Lung (tissue), 12 donors: Measurements from ENCODE around the gene CFAP74. TPM values are rescaled to one million over a fixed set of nuclear protein-coding genes. Genes with fewer than 3 reads are reported as not detected.

ENCODE experiments used
- ATAC-seq: fragments of 200-7000 bp; cut with Tn5 transposase; one replicate; pipeline ENCODE4 v1.9.1; 2020; ENCODE audit warnings: moderate number of reproducible peaks; ENCODE audit not compliant: insufficient read depth, low FRiP score
- DNase-seq, 3 donors: peaks; one replicate each; pipeline ENCODE4 v3.0.0-alpha.2; 2013 to 2017
- H3K27ac ChIP-seq, 2 donors: one replicate each; pipeline ENCODE4 v1.5.1; 2013; ENCODE audit warnings: mild to moderate bottlenecking in 2 of 2, moderate library complexity in 2 of 2, control low read depth in 1 of 2, inconsistent platforms in 1 of 2, low read depth in 1 of 2, low read length in 1 of 2
- H3K27me3 ChIP-seq, 3 donors: one replicate each; pipeline ENCODE4 v1.5.1; 2013; ENCODE audit warnings: low read length in 2 of 3; ENCODE audit not compliant: control insufficient read depth in 3 of 3, insufficient read depth in 3 of 3
- H3K36me3 ChIP-seq, 4 donors: one replicate each; pipeline ENCODE4 v1.5.1; 2013; ENCODE audit warnings: low read length in 4 of 4, mild to moderate bottlenecking in 1 of 4, moderate library complexity in 1 of 4; ENCODE audit not compliant: control insufficient read depth in 4 of 4, insufficient read depth in 4 of 4
- H3K4me1 ChIP-seq, 5 donors: one replicate each; pipeline ENCODE4 v1.5.1; 2013; ENCODE audit warnings: low read length in 5 of 5, mild to moderate bottlenecking in 2 of 5, moderate library complexity in 1 of 5; ENCODE audit not compliant: control insufficient read depth in 5 of 5, insufficient read depth in 5 of 5
- H3K4me3 ChIP-seq: one replicate; pipeline ENCODE4 v1.5.1; 2013; ENCODE audit warnings: mild to moderate bottlenecking, control low read depth, moderate library complexity
- H3K9ac ChIP-seq, 2 donors: one replicate each; pipeline ENCODE4 v1.5.1; 2013; ENCODE audit warnings: low read length in 2 of 2, control low read depth in 1 of 2; ENCODE audit not compliant: insufficient read depth in 1 of 2
- H3K9me3 ChIP-seq, 4 donors: one replicate each; pipeline ENCODE4 v1.5.1; 2013; ENCODE audit warnings: low read length in 3 of 4, mild to moderate bottlenecking in 1 of 4, moderate library complexity in 1 of 4; ENCODE audit not compliant: control insufficient read depth in 4 of 4, insufficient read depth in 3 of 4
- CTCF ChIP-seq: IDR thresholded peaks from 2 replicates; pipeline ENCODE4 v1.5.1; 2012; ENCODE audit warnings: mild to moderate bottlenecking; ENCODE audit errors: control extremely low read depth, extremely low read depth
- WGBS, 2 donors: extraction: QIAGEN DNeasy Blood & Tissue Kit; methylation state at CpG; one replicate each; pipeline ENCODE4 v1.1.7; 2013; 5-methylcytosine and 5-hydroxymethylcytosine counted together
- polyA plus RNA-seq, 2 donors: library from polyadenylated mRNA; stranded (reverse); fragments of 200-250 nt; gene quantifications; one replicate each; pipeline ENCODE4 v1.2.1, GENCODE V29; 2013
- total RNA-seq, 2 donors: library from RNA; depleted of rRNA in 1 of 2; stranded (reverse); fragments of >200 nt in 1 of 2; gene quantifications; one replicate each; pipeline ENCODE4 v1.2.1, GENCODE V29; 2014 to 2021
- donor health status: control.
- donor health status: control.
- donor health status: Bipolar disorder and iron deficiency.
- donor health status: healthy.
- donor health status: DM: yes; HTN: yes; CAD: no.

The CFAP74 gene
- total and polyA plus RNA-seq, 4 donors: 3.1 to 20.8 (median 5.3) TPM

DNA sequence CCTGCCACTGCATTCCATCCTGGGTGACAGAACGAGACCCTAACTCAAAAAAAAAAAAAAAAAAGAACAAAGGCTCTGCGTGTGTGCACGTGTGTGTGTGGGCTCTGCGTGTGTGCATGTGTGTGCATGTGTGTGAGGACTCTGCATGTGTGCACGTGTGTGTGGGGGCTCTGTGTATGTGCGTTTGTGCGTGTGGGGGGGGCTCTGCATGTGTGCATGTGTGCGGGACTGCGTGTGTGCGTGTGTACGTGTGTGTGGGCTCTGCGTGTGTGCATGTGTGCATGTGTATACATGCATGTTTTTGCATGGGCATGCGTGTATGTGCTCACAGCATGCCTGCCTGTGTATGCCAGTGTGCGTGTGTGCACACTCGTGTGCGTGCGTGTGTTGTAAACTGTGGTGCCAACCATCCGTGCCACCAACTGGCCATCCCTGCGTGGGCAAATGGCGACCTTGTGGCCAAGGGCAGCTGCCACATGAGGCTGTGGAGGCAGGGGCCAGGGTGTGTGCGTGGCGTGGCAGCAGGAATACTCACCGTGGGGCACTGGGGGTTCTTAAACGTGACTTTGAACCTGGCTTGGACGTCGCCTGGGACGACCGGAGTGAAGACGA is 57.7 kb downstream of the CFAP74 start:
- WGBS, 2 donors: 90 to 95% methylated on average over 29 of the region's 29 CpGs
- Histone ChIP-seq H3K4me3 (no peak overlapping the region), H3K4me1 (peaks cover 0 to 16% (median 14%) of the 10 kb centered on the region in 5 donors), H3K9ac (no peak overlapping the region), H3K36me3 (no peaks in the 10 kb centered on the region), H3K27me3 (no peaks in the 10 kb centered on the region), H3K27ac (no peak overlapping the region), H3K9me3 (peaks cover 0 to 2% (median 0%) of the 10 kb centered on the region in 4 donors)
- TF ChIP-seq CTCF: no peak
- ATAC-seq (no peak), DNase-seq (peak in 1 of 3 donors; percentile 4)

DNA sequence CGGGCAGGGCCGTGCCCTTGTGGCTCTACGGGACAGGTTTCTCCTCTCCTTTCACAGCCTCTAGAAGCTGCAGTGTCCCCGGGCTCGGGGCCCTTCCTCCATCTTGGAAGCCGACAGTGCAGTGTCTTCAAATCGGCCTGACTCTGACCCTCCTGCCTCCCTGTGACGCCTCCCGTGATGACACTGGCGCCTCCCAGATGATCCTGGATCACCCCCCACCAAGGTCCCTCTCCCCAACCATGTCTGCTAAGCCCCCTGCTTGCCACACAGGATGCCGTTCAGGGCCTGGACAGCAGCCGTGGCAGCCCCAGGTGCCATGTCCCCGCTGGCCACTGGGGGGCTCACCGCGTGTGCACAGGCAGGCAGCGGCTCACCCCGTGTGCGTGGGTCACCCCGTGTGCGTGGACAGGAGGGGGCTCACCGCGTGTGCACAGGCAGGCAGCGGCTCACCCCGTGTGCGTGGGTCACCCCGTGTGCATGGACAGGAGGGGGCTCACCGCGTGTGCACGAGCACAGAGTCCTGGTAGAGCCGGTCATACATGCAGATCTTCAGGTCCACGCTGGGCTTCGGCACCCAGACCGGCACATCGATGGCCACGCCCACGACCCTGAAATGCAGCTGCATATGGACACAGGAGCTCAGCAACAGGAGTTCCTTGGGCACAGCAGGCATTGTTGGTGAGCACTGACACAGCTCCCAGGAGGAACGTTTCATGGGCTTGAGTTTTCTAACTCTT is 59.6 kb downstream of the CFAP74 start:
- no peaks in the 10 kb centered on the region for H3K36me3 ChIP-seq

DNA sequence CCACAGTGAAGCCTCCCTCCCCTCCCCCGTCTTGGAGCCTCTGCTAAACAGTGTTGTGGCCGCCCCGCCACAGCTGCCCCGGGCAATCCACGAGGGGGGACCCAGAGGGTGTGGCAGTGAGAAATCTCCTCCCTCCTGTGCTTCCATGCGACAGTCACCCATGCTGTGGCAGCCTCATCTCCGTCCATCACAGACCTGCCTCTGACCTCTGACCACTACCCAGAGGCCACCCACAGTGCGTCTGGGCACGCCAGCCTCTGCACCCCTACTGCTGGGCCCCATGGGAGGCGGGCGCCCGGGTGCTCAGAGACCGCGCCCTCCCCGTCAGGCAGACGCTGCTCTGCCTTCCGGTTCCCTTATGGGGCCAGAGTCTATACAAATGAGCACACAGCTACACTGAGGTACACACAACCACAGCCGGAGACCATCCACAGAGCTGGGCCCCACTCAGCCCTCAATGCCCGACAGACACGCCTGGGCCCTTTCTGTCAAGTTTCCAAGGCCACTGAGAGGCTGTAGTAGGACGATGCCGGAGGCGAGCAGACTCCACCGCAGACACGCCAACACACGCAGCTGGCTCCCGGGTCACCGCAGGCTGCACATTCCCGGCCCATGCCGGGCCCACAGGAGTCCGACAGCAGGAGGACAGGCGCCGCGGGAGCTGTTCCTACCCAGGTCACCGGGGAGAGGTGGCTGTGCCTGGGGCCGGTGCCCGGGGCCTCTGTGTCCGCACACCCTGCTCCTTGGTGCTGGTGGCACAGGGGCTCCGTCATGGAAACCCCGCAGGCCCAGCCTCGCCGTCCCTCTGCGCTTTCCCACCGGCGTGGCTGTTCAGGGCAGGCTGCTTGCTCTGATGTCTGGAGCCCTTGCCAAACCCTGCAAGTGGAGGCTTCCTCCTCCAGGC is 60.6 kb downstream of the CFAP74 start:
- Histone ChIP-seq H3K4me1 (peaks cover 0 to 16% (median 14%) of the 10 kb centered on the region in 5 donors), H3K9ac (no peak overlapping the region), H3K9me3 (peaks cover 0 to 2% (median 0%) of the 10 kb centered on the region in 4 donors), H3K4me3 (no peak overlapping the region), H3K36me3 (no peaks in the 10 kb centered on the region), H3K27me3 (no peaks in the 10 kb centered on the region), H3K27ac (no peak overlapping the region)
- 83 to 88% methylated on average over 43 to 45 of the region's 45 CpGs for WGBS, 2 donors
- DNase-seq (peak in 1 of 3 donors; percentile 24), ATAC-seq (no peak)
- no peak for TF ChIP-seq CTCF

More for the DNA sequence above, 59.6 kb downstream of the CFAP74 start:
- Histone ChIP-seq H3K9me3 (peaks cover 0 to 2% (median 0%) of the 10 kb centered on the region in 4 donors), H3K27me3 (no peaks in the 10 kb centered on the region), H3K4me3 (no peak overlapping the region), H3K4me1 (peaks cover 0 to 16% (median 14%) of the 10 kb centered on the region in 5 donors), H3K9ac (no peak overlapping the region), H3K27ac (no peak overlapping the region)
- TF ChIP-seq CTCF: peak; percentile 72
- ATAC-seq: peak; percentile 71
- WGBS, 2 donors: 9 to 24% methylated on average over 34 to 37 of the region's 37 CpGs
- DNase-seq: peak; percentile 41 to 65 (median 60)
